HepG2 (cell line): Measurements from ENCODE around the gene CMIP. TPM values are rescaled to one million over a fixed set of nuclear protein-coding genes. Genes with fewer than 3 reads are reported as not detected.

Experiments used
- AKAP8 ChIP-seq: sonication (generic); formaldehyde crosslinking; IDR thresholded peaks from 2 replicates; pipeline ENCODE4 v1.5.1; 2020; ENCODE audit warnings: mild to moderate bottlenecking, missing genetic modification reagents
- ARID5B ChIP-seq: IDR thresholded peaks from 2 replicates; pipeline ENCODE4 v1.4.0; 2020; ENCODE audit warnings: mild to moderate bottlenecking, missing genetic modification reagents
- EHMT2 ChIP-seq: fragments of 200-600 bp; sonication (generic); IDR thresholded peaks from 2 replicates; pipeline ENCODE4 v1.7.0; 2017; ENCODE audit warnings: antibody characterized with exemption, low read depth, low read length, borderline replicate concordance
- GATAD1 ChIP-seq: IDR thresholded peaks from 2 replicates; pipeline ENCODE4 v1.6.1; 2016; ENCODE audit warnings: missing genetic modification reagents, missing compliant biosample characterization
- GTF3A ChIP-seq: sonication (generic); formaldehyde crosslinking; conservative IDR thresholded peaks from 2 replicates; pipeline ENCODE4 v1.4.0; 2020; ENCODE audit warnings: mild to moderate bottlenecking, missing genetic modification reagents
- NCOA5 ChIP-seq: sonication (generic); formaldehyde crosslinking; IDR thresholded peaks from 2 replicates; pipeline ENCODE4 v1.4.0; 2020; ENCODE audit warnings: missing genetic modification reagents
- SP1 ChIP-seq, 2 experiments: fragments of 450-650 bp in 1 of 2; sonication (generic) in 1 of 2; formaldehyde crosslinking in 1 of 2; IDR thresholded peaks; 2 replicates each; pipeline versions ENCODE4 v1.4.0 to v1.6.1; 2016 to 2020; ENCODE audit warnings: missing genetic modification reagents in 1 of 2
- WIZ ChIP-seq: sonication (generic); formaldehyde crosslinking; IDR thresholded peaks from 2 replicates; pipeline ENCODE4 v1.5.1; 2020; ENCODE audit warnings: mild to moderate bottlenecking, missing genetic modification reagents
- ZFP91 ChIP-seq: sonication (generic); formaldehyde crosslinking; IDR thresholded peaks from 2 replicates; pipeline ENCODE4 v1.9.0; 2022; ENCODE audit warnings: missing genetic modification reagents, mild to moderate bottlenecking, borderline replicate concordance
- ZKSCAN5 ChIP-seq: sonication (generic); formaldehyde crosslinking; IDR thresholded peaks from 2 replicates; pipeline ENCODE4 v1.5.1; 2020; ENCODE audit warnings: mild to moderate bottlenecking, missing genetic modification reagents
- ZNF326 ChIP-seq: sonication (generic); formaldehyde crosslinking; IDR thresholded peaks from 2 replicates; pipeline ENCODE4 v1.4.0; 2020; ENCODE audit warnings: missing genetic modification reagents, borderline replicate concordance
- ZNF354B ChIP-seq: sonication (generic); formaldehyde crosslinking; IDR thresholded peaks from 2 replicates; pipeline ENCODE4 v1.8.0; 2022; ENCODE audit warnings: mild to moderate bottlenecking, missing genetic modification reagents
- ZNF44 ChIP-seq: sonication (generic); formaldehyde crosslinking; IDR thresholded peaks from 2 replicates; pipeline ENCODE4 v1.5.1; 2020; ENCODE audit warnings: mild to moderate bottlenecking, missing genetic modification reagents
- ZNF709 ChIP-seq: sonication (generic); formaldehyde crosslinking; IDR thresholded peaks from 2 replicates; pipeline ENCODE4 v1.5.0; 2020; ENCODE audit warnings: mild to moderate bottlenecking, missing genetic modification reagents
- polyA plus RNA-seq, 8 experiments: library from polyadenylated mRNA; depleted of rRNA in 3 of 8; stranded (reverse) in 7 of 8; unstranded in 1 of 8; fragments of >200 nt; fragmentation: Illumina TruSeq in 4 of 8; extraction: Trizol in 4 of 8; gene quantifications; 2 replicates each; pipeline versions ENCODE4 v1.2.1 to v1.2.3, GENCODE V29; 2011 to 2016; ENCODE audit warnings: low read depth in 4 of 8, missing spikeins in 1 of 8, mixed read lengths in 1 of 8; ENCODE audit not compliant: insufficient read depth in 1 of 8
- total RNA-seq, 5 experiments: library from RNA; depleted of rRNA; stranded (reverse); fragments of >200 nt; fragmentation: Illumina TruSeq; extraction: Trizol; gene quantifications; 2 replicates each; pipeline ENCODE4 v1.2.3, GENCODE V29; 2016; ENCODE audit warnings: low read depth in 1 of 5
- TF ChIP-seq, protein P1 (sequence below): sonication (generic); formaldehyde crosslinking; IDR thresholded peaks from 2 replicates; pipeline ENCODE4 v1.5.1; 2020; ENCODE audit warnings: missing genetic modification reagents, mild to moderate bottlenecking, borderline replicate concordance
- TF ChIP-seq, protein P2 (sequence below): sonication (generic); formaldehyde crosslinking; IDR thresholded peaks from 2 replicates; pipeline ENCODE4 v1.4.0; 2020; ENCODE audit warnings: missing genetic modification reagents, mild to moderate bottlenecking, borderline replicate concordance
- TF ChIP-seq, protein P3 (sequence below): IDR thresholded peaks from 2 replicates; pipeline ENCODE4 v1.6.1; 2016; ENCODE audit warnings: low read depth, borderline replicate concordance

Gene CMIP
- total and polyA plus RNA-seq, 2 of the 13 experiments (the other 11 are each of a cell fraction or from before 2014, with no cell fraction given), result 10.9 to 18.1 TPM

GRCh38 chr16:81548876-81549546 lies 104.4 kb downstream of the CMIP start (continued):
- TF ChIP-seq ZNF326 (CRISPR knock-in tag), result no peak; the same call in 1 of the 2 replicates
- no peak for TF ChIP-seq NCOA5 (CRISPR knock-in tag)
- no peak for TF ChIP-seq ZNF354B
- 0 out of 2 replicates have a peak, but pooled peaks have one; percentile 9 for TF ChIP-seq WIZ (CRISPR knock-in tag)
- no peak for TF ChIP-seq GTF3A (CRISPR knock-in tag)
- TF ChIP-seq SP1 (IDR thresholded peaks at IDR 0.05), result no peak
- TF ChIP-seq SP1 (CRISPR knock-in tag; IDR thresholded peaks at IDR 0.05), result peak; percentile 39; the same call in 1 of the 2 replicates
- TF ChIP-seq, protein P1, sequence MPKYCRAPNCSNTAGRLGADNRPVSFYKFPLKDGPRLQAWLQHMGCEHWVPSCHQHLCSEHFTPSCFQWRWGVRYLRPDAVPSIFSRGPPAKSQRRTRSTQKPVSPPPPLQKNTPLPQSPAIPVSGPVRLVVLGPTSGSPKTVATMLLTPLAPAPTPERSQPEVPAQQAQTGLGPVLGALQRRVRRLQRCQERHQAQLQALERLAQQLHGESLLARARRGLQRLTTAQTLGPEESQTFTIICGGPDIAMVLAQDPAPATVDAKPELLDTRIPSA, result no peak
- TF ChIP-seq ZNF44 (CRISPR knock-in tag), result no peak; the same call in 1 of the 2 replicates
- peak; percentile 90 for TF ChIP-seq ARID5B (CRISPR knock-in tag)
- peak; percentile 53; the same call in 1 of the 2 replicates for TF ChIP-seq ZNF709
- peak; percentile 34; the same call in 1 of the 2 replicates for TF ChIP-seq AKAP8
- TF ChIP-seq, protein P2, sequence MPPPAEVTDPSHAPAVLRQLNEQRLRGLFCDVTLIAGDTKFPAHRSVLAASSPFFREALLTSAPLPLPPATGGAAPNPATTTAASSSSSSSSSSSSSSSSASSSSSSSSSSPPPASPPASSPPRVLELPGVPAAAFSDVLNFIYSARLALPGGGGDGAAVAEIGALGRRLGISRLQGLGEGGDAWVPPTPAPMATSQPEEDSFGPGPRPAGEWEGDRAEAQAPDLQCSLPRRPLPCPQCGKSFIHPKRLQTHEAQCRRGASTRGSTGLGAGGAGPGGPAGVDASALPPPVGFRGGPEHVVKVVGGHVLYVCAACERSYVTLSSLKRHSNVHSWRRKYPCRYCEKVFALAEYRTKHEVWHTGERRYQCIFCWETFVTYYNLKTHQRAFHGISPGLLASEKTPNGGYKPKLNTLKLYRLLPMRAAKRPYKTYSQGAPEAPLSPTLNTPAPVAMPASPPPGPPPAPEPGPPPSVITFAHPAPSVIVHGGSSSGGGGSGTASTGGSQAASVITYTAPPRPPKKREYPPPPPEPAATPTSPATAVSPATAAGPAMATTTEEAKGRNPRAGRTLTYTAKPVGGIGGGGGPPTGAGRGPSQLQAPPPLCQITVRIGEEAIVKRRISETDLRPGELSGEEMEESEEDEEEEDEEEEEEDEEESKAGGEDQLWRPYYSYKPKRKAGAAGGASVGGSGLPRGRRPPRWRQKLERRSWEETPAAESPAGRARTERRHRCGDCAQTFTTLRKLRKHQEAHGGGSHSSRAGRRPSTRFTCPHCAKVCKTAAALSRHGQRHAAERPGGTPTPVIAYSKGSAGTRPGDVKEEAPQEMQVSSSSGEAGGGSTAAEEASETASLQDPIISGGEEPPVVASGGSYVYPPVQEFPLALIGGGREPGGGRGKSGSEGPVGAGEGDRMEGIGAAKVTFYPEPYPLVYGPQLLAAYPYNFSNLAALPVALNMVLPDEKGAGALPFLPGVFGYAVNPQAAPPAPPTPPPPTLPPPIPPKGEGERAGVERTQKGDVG (CRISPR knock-in tag), result peak; percentile 67; the same call in 1 of the 2 replicates
- TF ChIP-seq ZKSCAN5 (CRISPR knock-in tag), result no peak
- 0 out of 2 replicates have a peak, but pooled peaks have one; percentile 85 for TF ChIP-seq ZFP91 (CRISPR knock-in tag)
- TF ChIP-seq GATAD1 (CRISPR knock-in tag), result peak; percentile 51; the same call in 1 of the 2 replicates
- TF ChIP-seq, protein P3, sequence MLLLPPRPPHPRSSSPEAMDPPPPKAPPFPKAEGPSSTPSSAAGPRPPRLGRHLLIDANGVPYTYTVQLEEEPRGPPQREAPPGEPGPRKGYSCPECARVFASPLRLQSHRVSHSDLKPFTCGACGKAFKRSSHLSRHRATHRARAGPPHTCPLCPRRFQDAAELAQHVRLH (CRISPR knock-in tag), result no peak
- no peak for TF ChIP-seq EHMT2
